Panc1 (cell line): ENCODE data around the gene GRIK3.

Source experiments
- CTCF ChIP-seq: fragments of 450-650 bp; IDR thresholded peaks from 2 replicates; pipeline ENCODE4 v1.5.1; 2017; ENCODE audit warnings: mild to moderate bottlenecking
- TF ChIP-seq, protein P1 (sequence below), 2 experiments: IDR thresholded peaks; 2 replicates each; pipeline ENCODE4 v1.6.1; 2011 to 2012; ENCODE audit warnings: low read depth in 2 of 2, control low read depth in 1 of 2, low read length in 1 of 2, mild to moderate bottlenecking in 1 of 2, moderate library complexity in 1 of 2; ENCODE audit not compliant: insufficient read depth in 1 of 2

DNA sequence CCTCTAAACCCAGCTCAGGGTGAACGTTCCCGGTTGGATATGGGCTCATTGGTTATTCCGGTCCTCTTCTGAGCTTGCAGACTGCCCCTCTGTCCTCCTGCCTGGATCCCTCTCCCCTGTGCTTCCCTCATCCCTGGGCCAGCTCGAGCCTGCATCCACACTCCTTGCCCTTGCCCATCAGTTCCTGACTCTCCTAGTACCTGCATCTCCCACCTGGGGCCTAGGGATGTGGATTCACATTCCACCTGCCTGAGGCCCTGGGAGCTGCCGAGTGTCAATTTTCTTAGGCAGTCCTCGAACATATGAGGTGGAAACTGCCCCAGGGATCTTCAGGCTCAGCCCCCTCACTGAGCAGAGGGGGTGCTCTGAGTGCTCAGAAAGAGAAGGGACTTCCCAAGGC lies 252.2 kb downstream of the GRIK3 start:
- TF ChIP-seq, protein P1, sequence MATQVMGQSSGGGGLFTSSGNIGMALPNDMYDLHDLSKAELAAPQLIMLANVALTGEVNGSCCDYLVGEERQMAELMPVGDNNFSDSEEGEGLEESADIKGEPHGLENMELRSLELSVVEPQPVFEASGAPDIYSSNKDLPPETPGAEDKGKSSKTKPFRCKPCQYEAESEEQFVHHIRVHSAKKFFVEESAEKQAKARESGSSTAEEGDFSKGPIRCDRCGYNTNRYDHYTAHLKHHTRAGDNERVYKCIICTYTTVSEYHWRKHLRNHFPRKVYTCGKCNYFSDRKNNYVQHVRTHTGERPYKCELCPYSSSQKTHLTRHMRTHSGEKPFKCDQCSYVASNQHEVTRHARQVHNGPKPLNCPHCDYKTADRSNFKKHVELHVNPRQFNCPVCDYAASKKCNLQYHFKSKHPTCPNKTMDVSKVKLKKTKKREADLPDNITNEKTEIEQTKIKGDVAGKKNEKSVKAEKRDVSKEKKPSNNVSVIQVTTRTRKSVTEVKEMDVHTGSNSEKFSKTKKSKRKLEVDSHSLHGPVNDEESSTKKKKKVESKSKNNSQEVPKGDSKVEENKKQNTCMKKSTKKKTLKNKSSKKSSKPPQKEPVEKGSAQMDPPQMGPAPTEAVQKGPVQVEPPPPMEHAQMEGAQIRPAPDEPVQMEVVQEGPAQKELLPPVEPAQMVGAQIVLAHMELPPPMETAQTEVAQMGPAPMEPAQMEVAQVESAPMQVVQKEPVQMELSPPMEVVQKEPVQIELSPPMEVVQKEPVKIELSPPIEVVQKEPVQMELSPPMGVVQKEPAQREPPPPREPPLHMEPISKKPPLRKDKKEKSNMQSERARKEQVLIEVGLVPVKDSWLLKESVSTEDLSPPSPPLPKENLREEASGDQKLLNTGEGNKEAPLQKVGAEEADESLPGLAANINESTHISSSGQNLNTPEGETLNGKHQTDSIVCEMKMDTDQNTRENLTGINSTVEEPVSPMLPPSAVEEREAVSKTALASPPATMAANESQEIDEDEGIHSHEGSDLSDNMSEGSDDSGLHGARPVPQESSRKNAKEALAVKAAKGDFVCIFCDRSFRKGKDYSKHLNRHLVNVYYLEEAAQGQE (IDR thresholded peaks at IDR 0.05; ENCODE audit: insufficient read depth in 1 of 2, low read depth in 2 of 2, low read length in 1 of 2), result no peak
- no peak for TF ChIP-seq CTCF
